Activated gamma-delta T cell treated with Interleukin-2 at 50 U/mL for 16 hours (primary cell): ENCODE results near the gene LRRC45.

Experiments
- DNase-seq: peaks from one replicate; pipeline ENCODE4 v3.0.0-alpha.2; 2020

Gene LRRC45

GRCh38 chr17:81994593-81995462, 28.3 kb upstream of the LRRC45 start:
- no peak for DNase-seq

GRCh38 chr17:81995463-81996231, 27.5 kb upstream of the LRRC45 start:
- DNase-seq, result no peak

GRCh38 chr17:81996232-81996756, 26.8 kb upstream of the LRRC45 start:
- no peak for DNase-seq

GRCh38 chr17:81996757-81997441, 26.2 kb upstream of the LRRC45 start:
- no peak for DNase-seq

- no peak for DNase-seq
Observed at GRCh38 chr17:81998212-81998611, 24.9 kb upstream of the LRRC45 start.

- no peak for DNase-seq
Observed at GRCh38 chr17:81998691-81999438, 24.2 kb upstream of the LRRC45 start.

- DNase-seq, result no peak
Observed at GRCh38 chr17:81999587-81999975, 23.5 kb upstream of the LRRC45 start.

- no peak for DNase-seq
Observed at GRCh38 chr17:81999976-82000802, 22.9 kb upstream of the LRRC45 start.

- no peak for DNase-seq
Observed at GRCh38 chr17:82000803-82001570, 22.1 kb upstream of the LRRC45 start.

- DNase-seq, result no peak
Observed at GRCh38 chr17:82001571-82002056, 21.5 kb upstream of the LRRC45 start.

- no peak for DNase-seq
Observed at GRCh38 chr17:82003411-82004381, 19.4 kb upstream of the LRRC45 start.

GRCh38 chr17:82004517-82005455, 18.3 kb upstream of the LRRC45 start:
- no peak for DNase-seq

- no peak for DNase-seq
Observed at GRCh38 chr17:82005701-82006348, 17.3 kb upstream of the LRRC45 start.

GRCh38 chr17:82006468-82007227, 16.5 kb upstream of the LRRC45 start:
- DNase-seq, result no peak

GRCh38 chr17:82007228-82007494, 15.9 kb upstream of the LRRC45 start:
- no peak for DNase-seq

- DNase-seq, result no peak
Observed at GRCh38 chr17:82007495-82008257, 15.4 kb upstream of the LRRC45 start.
